Measurements from ENCODE around the gene PTGER1. TPM values are rescaled to one million over a fixed set of nuclear protein-coding genes. Genes with fewer than 3 reads are reported as not detected.

PTGER1 gene
- total RNA-seq, 2 experiments from 2014 or later = 0.23 TPM; not detected in 1

GRCh38 chr19:14446336-14447036 is 28.7 kb downstream of the PTGER1 start:
- no peaks in the 10 kb centered on the region for H3K4me1 ChIP-seq (ENCODE audit: insufficient read depth, low read length, poor library complexity, severe bottlenecking)
- H4K20me1 ChIP-seq (ENCODE audit: insufficient read depth, low read length) = no peaks in the 10 kb centered on the region
- H2AFZ ChIP-seq (ENCODE audit: low read length) = no peak overlapping the region
- peaks cover 91% of the 10 kb centered on the region for H3K36me3 ChIP-seq (ENCODE audit: insufficient read depth, low read length)
- DNase-seq (ENCODE audit: low spot score) = no peak
- no peak overlapping the region for H3K4me2 ChIP-seq (ENCODE audit: low read length)
- CTCF ChIA-PET (ENCODE audit: unreplicated experiment) = no interaction called here
- H3K4me3 ChIP-seq (ENCODE audit: low read depth, low read length, poor library complexity, severe bottlenecking) = no peak overlapping the region
- POLR2A ChIA-PET = no interaction called here
- H3K79me2 ChIP-seq (ENCODE audit: insufficient read depth, low read depth, low read length) = no peaks in the 10 kb centered on the region; the same call in 1 of the 2 replicates
- TF ChIP-seq CTCF (conservative IDR thresholded peaks at IDR 0.05; ENCODE audit: low read length) = no peak
- no peak for TF ChIP-seq EZH2phosphoT487 (IDR thresholded peaks at IDR 0.05; ENCODE audit: borderline replicate concordance, low read depth, low read length)
- no peaks in the 10 kb centered on the region for H3K9me3 ChIP-seq (ENCODE audit: low read length)
- intact Hi-C loops (cut with micrococcal nuclease; ENCODE audit: unreplicated experiment) = no loop called here
- no peak overlapping the region for H3K27ac ChIP-seq (ENCODE audit: low read depth, low read length, poor library complexity, severe bottlenecking)
- no TSS peak for BruUV-seq (replicated peaks)
- H3K9me2 ChIP-seq (ENCODE audit: insufficient read depth, low read length) = no peaks in the 10 kb centered on the region

- Histone ChIP-seq H3K79me2 (ENCODE audit: insufficient read depth, low read depth, low read length) (peaks cover 23% of the 10 kb centered on the region; the same call in 1 of the 2 replicates), H2AFZ (ENCODE audit: low read length) (no peak overlapping the region), H3K4me1 (ENCODE audit: insufficient read depth, low read length, poor library complexity, severe bottlenecking) (peaks cover 22% of the 10 kb centered on the region), H4K20me1 (ENCODE audit: insufficient read depth, low read length) (no peaks in the 10 kb centered on the region), H3K4me3 (ENCODE audit: low read depth, low read length, poor library complexity, severe bottlenecking) (no peak overlapping the region), H3K4me2 (ENCODE audit: low read length) (no peak overlapping the region), H3K27ac (ENCODE audit: low read depth, low read length, poor library complexity, severe bottlenecking) (no peak overlapping the region), H3K9me3 (ENCODE audit: low read length) (no peaks in the 10 kb centered on the region), H3K36me3 (ENCODE audit: insufficient read depth, low read length) (peaks cover 72% of the 10 kb centered on the region), H3K9me2 (ENCODE audit: insufficient read depth, low read length) (no peaks in the 10 kb centered on the region)
- intact Hi-C loops (cut with micrococcal nuclease; ENCODE audit: unreplicated experiment) = no loop called here
- ChIA-PET POLR2A (no interaction called here), CTCF (ENCODE audit: unreplicated experiment) (no interaction called here)
- no TSS peak for BruUV-seq (replicated peaks)
- TF ChIP-seq EZH2phosphoT487 (IDR thresholded peaks at IDR 0.05; ENCODE audit: borderline replicate concordance, low read depth, low read length) (no peak), CTCF (conservative IDR thresholded peaks at IDR 0.05; ENCODE audit: low read length) (no peak)
- DNase-seq (ENCODE audit: low spot score) = no peak
These were observed 31.4 kb downstream of the PTGER1 start for GRCh38 chr19:14443632-14444216.
